Measurements from ENCODE around the gene CDKAL1.
"Not testable (repeated sequence)": the region's sequence is repeated elsewhere in the genome, so short reads cannot be mapped to it uniquely, and the experiment has no call there.

CDKAL1 gene

DNA sequence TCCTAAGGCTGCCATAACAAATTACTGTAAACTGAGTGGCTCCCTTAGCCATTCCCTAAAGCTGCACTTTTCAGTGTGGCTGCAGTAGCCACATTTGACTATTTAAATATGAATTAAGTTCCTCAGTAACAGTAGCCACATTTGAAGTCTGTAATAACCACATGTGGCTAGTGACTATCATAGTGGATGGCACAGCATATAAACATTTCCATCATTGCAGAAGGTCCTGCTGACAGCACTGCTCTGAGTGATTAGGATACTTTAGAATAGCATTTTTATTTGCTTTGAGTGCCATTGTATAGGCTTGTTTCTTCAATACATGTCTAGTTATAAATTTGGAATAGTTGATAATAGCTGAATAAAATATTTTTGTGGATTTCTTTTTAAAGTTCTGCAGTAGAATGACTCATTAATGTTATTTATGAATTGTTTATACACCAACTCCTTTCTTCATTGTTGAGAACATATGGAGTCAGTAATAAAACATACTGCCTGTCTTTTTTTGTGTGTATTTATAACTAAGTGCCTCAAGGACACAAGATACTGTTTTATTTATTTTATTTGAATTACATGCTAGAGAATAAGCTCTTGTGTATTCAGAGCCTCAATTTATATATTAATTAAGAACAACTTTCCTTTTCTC is 217.2 kb downstream of the CDKAL1 start:
- DNase-seq, result peak in 2 of 3 experiments; percentile 25 to 63

DNA sequence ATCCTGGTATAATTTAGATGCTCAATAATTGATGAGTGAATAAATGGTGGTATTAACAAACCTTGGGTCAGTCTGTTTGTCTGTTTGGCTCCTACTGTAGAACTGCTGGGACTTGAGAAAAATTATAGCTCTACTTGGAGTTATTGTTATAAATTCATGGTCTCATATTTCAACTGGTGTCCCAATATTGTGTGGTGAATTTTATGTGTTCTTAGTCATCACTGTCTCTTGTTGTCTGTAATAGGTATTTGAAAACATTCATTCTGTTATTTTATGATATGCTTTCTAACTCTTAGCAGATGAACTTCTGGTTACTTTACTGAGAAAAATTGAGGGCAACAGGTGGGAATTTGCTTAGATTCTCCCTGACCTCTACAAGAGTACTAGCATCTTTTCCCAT is 221.4 kb downstream of the CDKAL1 start:
- no peak for DNase-seq

- not testable (repeated sequence) for DNase-seq
These were observed 222.4 kb downstream of the CDKAL1 start for GRCh38 chr6:20756584-20757147.

GRCh38 chr6:20757761-20758160 is 223.5 kb downstream of the CDKAL1 start:
- DNase-seq, result no peak

DNA sequence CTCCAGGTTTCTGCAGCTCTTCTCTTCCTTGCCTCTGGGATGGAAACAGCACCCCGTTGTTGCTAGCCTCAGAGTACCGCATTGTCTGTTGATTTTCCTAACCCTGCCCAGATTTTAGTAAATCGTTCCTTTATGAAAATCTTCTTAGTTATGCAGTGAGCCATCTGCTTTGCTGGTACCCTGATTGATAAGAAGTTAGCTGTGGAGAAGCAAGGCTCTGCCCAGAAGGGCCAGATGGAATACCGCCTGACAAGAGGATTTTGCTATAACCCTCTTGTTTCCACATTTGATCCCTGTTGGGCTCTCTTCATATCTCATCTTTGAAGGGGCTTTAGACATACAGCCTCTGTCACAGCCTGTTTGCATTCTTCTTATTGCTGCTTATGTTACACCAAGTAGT is 229.0 kb downstream of the CDKAL1 start:
- no peak for DNase-seq

- peak in 2 of 3 experiments; percentile 14 to 54 for DNase-seq
These were observed 235.4 kb downstream of the CDKAL1 start for GRCh38 chr6:20769631-20770030.

DNA sequence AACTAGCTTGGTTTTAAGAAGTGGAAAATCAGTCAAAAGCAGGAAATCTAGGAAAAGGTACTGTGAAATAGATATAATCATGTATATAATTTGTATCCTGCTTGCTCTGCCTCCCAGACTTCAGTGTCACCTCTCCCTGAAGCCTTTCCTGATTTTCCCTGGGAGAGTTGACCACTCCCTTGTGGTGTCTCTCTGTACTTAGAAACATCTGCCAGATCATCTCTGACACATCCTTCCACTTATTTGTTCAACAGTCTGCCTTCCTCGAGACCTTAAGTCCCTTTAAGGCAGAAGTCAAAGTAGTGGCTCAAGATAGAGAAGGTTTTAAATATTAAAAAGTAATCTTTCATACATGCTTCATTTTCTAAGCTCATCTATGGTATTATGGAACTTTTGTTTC is 236.5 kb downstream of the CDKAL1 start:
- DNase-seq, result no peak

DNA sequence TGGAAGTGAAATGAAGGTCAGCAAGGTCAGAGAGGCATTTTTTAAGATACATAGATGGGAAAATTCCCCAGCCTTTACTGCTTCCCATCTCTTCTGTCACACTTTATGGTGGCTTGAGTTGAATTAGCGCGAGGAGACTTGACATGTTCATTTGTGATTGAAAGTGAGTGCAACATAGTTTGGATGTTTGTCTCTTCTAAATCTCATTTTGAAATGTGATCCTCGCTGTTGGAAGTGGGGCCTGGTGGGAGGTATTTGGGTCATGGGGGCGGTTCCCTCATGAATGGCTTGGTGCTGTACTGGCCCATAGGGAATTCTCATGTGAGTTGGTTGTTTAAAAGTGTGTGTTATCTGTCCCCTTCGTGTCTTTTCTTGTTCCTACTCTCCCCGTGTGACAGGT is 237.2 kb downstream of the CDKAL1 start:
- no peak for DNase-seq

DNA sequence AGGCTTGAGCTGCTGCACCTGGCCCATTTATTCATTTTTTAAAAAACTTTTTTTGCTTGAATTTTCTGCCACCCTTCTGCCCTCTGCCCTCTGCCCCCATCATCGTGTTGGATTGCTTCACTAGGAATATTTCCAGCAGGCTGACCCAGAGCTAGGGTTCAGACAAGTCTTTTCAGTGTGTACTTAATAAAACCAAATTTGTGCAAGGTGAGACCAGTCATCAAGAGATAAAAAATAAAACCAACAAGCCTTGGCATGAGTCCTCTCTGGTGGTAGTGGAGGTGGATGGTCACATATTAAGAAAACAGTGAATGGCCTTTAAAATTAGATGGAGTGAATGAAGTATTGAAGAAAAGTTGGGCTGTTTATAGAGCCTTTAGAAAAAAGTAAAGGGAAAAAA is 239.6 kb downstream of the CDKAL1 start:
- no peak for DNase-seq

DNA sequence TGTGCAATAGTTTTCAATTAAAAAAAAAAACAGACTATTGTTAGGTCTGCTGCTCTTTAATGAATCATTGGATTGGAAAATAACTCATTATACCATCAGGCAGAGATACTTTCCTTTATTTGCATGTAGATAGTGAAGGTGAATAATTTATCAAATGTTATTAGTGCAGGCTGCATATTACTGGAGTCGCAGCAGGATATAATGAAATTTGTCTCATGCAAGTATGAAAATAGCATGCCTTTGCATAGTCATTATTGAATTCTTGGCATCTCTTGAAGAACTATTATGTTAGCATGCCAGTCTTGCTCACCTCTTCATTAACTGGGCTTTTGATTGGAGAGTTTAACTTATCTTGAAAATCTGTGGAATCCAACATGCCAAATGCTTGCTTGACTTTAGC is 241.7 kb downstream of the CDKAL1 start:
- DNase-seq, result no peak

DNA sequence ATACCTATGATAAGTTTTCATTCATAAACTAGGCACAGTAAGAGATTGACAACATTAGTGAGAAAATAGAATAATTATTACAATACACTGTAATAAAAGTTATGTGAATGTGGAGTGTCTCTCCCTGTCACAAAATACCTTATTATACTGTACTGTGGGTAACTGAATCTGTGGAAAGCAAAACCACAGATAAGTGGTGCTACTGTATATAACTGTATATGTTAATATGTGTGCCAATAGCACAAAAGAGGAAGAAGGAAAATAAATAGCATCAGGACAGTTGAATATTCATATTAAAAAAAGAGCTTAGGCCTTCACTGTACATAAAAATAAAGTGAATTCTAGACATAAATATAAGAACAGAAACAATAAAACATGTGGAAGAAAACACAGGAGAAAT is 243.5 kb downstream of the CDKAL1 start:
- DNase-seq, result no peak

GRCh38 chr6:20778459-20778858 is 244.2 kb downstream of the CDKAL1 start:
- peak in 1 of 3 experiments; percentile 51 for DNase-seq

DNA sequence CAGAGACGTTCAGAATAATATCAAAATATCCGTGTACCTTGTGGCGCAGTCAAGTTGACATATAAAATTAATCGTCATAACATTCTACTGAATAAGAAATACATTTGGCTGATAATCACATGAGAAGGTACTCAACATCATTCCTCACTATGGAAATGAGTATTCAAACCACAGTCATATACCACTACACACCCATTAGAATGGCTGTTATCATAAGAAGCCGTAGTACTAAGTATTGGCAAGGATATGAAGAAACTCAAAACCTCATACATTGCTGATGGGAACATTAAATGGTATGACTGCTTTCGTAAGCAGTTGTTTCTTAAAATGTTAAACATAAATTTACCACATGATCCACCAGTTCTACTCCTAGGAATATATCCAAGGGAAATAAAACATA is 244.7 kb downstream of the CDKAL1 start:
- no peak for DNase-seq

DNA sequence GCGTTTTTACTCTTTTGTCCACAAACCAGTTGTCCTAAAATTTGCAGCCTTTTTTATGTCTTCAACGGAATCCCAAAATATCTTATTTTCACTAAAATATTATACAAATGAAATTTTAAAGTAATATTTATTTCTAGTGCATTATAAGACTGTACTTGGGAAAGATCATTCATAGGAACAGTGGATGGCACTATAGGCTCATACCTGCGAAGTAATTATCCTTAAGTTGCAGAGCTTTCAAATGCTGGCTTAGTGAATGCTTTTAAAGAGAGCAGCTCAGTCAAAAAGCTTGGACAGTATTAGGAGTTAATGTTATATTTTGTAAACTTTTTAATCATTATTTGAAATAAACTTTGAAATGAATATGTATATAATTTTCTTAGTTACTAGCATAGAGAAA is 254.9 kb downstream of the CDKAL1 start:
- peak; percentile 10 to 76 (median 16) for DNase-seq

- DNase-seq, result no peak
These were observed 256.0 kb downstream of the CDKAL1 start for GRCh38 chr6:20790032-20790791.

DNA sequence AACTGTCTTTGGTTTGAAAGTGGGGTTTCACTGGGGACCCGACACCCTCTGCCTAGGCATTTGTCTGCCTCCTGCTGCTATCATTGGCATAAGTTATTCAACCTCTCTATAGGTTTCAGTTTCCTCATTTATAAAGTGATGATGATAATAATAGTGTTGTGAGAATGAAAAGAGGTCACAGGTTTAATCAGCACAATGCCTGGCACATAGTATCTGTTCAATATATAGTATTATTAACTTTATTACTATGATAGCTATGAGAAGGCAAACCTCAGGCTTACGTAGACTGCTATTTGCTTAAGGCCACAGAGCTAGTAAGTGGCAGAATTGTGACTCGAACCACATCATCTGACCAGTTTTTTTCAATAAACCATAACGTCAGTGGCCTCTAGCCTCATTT is 256.8 kb downstream of the CDKAL1 start:
- DNase-seq, result no peak

- peak in 2 of 3 experiments; percentile 68 to 87 for DNase-seq
These were observed 257.7 kb downstream of the CDKAL1 start for GRCh38 chr6:20791944-20792343.

DNA sequence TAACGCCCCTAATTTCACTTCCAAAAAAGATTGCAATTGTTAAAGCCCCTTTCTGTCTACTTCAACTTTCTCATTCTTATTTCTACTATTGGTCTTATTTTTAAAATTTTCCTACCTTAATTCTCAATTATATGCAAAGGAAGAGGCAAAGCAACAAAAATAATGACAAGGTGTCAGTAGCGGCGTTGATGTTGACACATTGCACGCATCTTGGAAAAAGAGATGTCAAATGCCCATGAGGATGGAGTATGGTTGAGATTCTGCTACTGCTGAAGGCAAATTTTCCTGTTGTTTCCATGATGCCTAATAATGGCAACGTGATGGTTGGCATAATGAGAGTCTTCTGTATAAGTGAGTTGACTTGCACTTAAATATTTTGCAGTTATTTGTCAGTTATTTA is 258.9 kb downstream of the CDKAL1 start:
- DNase-seq, result no peak

GRCh38 chr6:20797597-20797996 is 263.3 kb downstream of the CDKAL1 start:
- DNase-seq, result no peak

DNA sequence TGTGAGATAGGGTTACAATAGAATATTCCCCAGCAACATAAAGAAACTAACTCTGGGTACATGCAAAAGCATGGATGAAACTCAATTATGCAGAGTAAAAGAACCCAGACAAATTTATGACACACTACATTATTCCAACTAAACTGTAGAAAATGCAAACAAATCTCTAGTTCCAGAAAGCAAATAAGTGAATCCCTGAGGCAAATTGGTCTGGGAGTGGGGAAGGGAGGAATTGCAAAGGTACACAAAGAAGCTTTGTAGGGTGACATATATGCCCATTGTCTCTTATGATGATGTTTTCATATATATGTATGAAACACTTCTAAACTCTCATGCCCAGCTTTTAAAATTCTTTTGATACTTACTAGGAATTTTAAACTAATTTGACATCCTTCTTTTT is 266.0 kb downstream of the CDKAL1 start:
- peak in 1 of 3 experiments; percentile 32 for DNase-seq

GRCh38 chr6:20800653-20801052 is 266.4 kb downstream of the CDKAL1 start:
- no peak for DNase-seq

DNA sequence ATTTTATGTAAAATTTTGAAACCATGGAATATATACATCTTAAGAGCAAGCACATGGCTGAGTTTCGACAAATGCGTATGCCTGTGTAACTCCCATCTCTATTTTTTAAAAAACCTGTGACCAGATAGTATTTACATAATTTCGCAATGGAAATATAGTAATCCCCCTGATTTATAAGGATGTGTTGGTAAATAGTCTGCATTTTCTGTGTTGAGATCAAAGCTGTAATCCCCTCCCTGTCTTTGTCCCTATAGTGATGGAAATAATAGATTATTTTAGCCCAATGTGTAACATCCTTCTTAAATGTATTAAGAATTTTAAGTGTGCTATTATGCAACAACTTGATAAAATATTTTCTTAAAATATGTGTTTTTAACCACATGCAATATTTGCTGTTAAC is 267.3 kb downstream of the CDKAL1 start:
- DNase-seq, result no peak

DNA sequence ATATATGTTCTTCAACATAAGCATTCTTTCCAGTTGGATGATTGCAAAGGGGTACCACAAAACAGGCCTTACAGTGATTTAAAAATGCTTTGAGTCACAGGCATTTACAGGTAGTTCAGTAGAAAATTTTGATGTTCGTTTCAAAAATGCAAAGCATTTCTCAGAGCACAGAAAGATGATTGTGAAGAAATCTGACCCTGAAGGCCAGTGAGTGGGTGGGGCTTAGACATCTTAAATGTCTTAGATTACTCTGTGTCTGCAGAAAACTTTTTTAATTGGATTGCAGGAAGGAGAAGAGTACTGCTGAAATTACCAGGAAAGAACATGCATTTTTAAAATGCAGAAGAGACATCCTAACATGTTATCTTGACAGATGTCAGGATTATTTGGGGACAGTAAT is 268.3 kb downstream of the CDKAL1 start:
- no peak for DNase-seq

- no peak for DNase-seq
These were observed 270.8 kb downstream of the CDKAL1 start for GRCh38 chr6:20805021-20805420.

All from NCI-H1417 (cell line).